SK-N-MC (cell line): Measurements from ENCODE around the gene ELAC2.

Experiments used
- EZH2 ChIP-seq: fragments of 200-600 bp; sonication (generic); IDR thresholded peaks from one replicate; pipeline ENCODE4 v1.6.1; 2017; ENCODE audit warnings: antibody characterized with exemption
- FOXP2 ChIP-seq: optimal IDR thresholded peaks from 2 replicates; pipeline ENCODE3; 2011; ENCODE audit warnings: mild to moderate bottlenecking, moderate library complexity; ENCODE audit not compliant: insufficient read depth; ENCODE audit errors: extremely low read length, control extremely low read depth
- POLR2AphosphoS5 ChIP-seq: IDR thresholded peaks from 2 replicates; pipeline ENCODE4 v1.6.1; 2012; ENCODE audit warnings: mild to moderate bottlenecking, low read depth, low read length, borderline replicate concordance

DNA sequence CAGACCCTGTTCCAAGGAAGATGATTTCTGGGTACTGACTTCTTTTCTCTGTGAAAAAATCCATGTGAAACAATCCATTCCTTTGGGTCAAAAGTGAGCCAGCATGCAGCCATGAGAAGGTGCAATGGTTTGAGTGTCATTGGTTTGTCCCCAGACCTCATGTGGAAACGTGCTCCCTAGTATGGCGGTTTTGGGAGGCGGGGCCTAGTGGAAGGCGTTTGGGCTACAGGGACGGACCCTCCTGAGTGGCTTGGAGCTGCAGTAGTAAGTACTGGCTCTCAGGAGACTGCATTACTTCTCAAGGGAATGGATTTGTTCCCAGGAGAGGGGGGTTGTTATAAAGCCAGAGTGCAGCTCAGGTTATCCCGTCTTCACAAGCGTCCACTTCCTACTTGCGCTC lies 19.4 kb downstream of the ELAC2 start:
- no peak for TF ChIP-seq EZH2
- TF ChIP-seq POLR2AphosphoS5, result no peak
- no peak for TF ChIP-seq FOXP2
